Uterus (tissue), 4 donors: ENCODE results near the gene MRPL22. TPM values are rescaled to one million over a fixed set of nuclear protein-coding genes. Genes with fewer than 3 reads are reported as not detected.
"Not testable (repeated sequence)": the region's sequence is repeated elsewhere in the genome, so short reads cannot be mapped to it uniquely, and the experiment has no call there.

Source experiments
- DNase-seq, 2 donors: peaks; one replicate each; pipeline ENCODE4 v3.0.0-alpha.2; 2019 to 2020
- H3K27ac ChIP-seq, 2 donors: fragments of 200-600 bp; sonication (generic); 1 replicate in 1 of 2; 2 replicates in 1 of 2; pipeline ENCODE4 v1.5.1; 2016 to 2018
- H3K27me3 ChIP-seq, 2 donors: fragments of 200-600 bp; sonication (generic); one replicate each; pipeline ENCODE4 v1.5.1; 2018 to 2019; ENCODE audit warnings: control low read depth in 1 of 2
- H3K36me3 ChIP-seq, 2 donors: fragments of 200-600 bp; sonication (generic); one replicate each; pipeline ENCODE4 v1.5.1; 2019; ENCODE audit warnings: control low read depth in 1 of 2
- H3K4me1 ChIP-seq, 2 donors: fragments of 200-600 bp; sonication (generic); one replicate each; pipeline ENCODE4 v1.5.1; 2018 to 2019; ENCODE audit warnings: control low read depth in 1 of 2
- H3K4me3 ChIP-seq, 2 donors: fragments of 200-600 bp; sonication (generic); 1 replicate in 1 of 2; 2 replicates in 1 of 2; pipeline ENCODE4 v1.5.1; 2018 to 2019; ENCODE audit warnings: mild to moderate bottlenecking in 1 of 2
- H3K9me3 ChIP-seq, 2 donors: fragments of 200-600 bp; sonication (generic); one replicate each; pipeline ENCODE4 v1.5.1; 2019; ENCODE audit warnings: control low read depth in 1 of 2
- POLR2A ChIP-seq, 2 donors: fragments of 450-650 bp; IDR thresholded peaks; one replicate each; pipeline ENCODE4 v1.6.1; 2016; ENCODE audit warnings: antibody characterized with exemption in 2 of 2, mild to moderate bottlenecking in 1 of 2, moderate library complexity in 1 of 2
- intact Hi-C: fragments of 100-400 bp; cut with DNase I; formaldehyde crosslinking; loops from one replicate; pipeline ENCODE4 v1.15.1; 2023; ENCODE audit warnings: low total_unique reads
- total RNA-seq, 4 donors: library from RNA; depleted of rRNA in 3 of 4; stranded (reverse); fragments of >200 nt in 3 of 4; gene quantifications; one replicate each; pipeline versions ENCODE4 v1.1.0 to v1.2.4, GENCODE V29; 2014 to 2023
- TF ChIP-seq, protein P1 (sequence below), 4 experiments: fragments of 200-600 bp in 2 of 4; fragments of 450-650 bp in 2 of 4; sonication (generic) in 2 of 4; IDR thresholded peaks; one replicate each; pipeline ENCODE4 v1.5.1; 2016 to 2019; ENCODE audit warnings: antibody characterized with exemption in 4 of 4, mild to moderate bottlenecking in 2 of 4, moderate library complexity in 1 of 4
- donor health status: DM: yes; HTN: yes; CAD: no.

The MRPL22 gene
- total RNA-seq, 4 donors from 2014 or later: 12.6 to 39.2 (median 22.7) TPM

DNA sequence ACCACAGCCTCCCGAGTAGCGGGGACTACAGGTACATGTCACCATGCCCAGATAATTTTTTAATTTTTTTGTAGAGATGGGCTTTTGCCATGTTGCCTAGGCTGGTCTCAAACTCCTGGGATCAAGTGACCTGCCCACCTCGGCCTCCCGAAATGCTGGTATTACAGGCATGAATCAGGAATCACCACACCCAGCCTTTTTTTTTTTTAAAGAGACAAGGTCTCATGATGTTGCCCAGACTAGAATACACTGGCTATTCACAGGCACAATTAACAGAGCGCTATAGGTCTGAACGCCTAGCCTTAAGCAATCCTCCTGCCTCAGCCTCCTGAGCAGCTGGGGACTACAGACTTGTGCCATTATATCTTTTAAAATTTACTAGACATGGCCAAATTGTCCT lies 39.0 kb upstream of the MRPL22 start:
- no peaks in the 10 kb centered on the region for H3K9me3 ChIP-seq
- intact Hi-C loops: no loop called here
- no peaks in the 10 kb centered on the region for H3K36me3 ChIP-seq
- no peaks in the 10 kb centered on the region for H3K27me3 ChIP-seq
- no peak for TF ChIP-seq POLR2A (IDR thresholded peaks at IDR 0.05)
- TF ChIP-seq, protein P1, sequence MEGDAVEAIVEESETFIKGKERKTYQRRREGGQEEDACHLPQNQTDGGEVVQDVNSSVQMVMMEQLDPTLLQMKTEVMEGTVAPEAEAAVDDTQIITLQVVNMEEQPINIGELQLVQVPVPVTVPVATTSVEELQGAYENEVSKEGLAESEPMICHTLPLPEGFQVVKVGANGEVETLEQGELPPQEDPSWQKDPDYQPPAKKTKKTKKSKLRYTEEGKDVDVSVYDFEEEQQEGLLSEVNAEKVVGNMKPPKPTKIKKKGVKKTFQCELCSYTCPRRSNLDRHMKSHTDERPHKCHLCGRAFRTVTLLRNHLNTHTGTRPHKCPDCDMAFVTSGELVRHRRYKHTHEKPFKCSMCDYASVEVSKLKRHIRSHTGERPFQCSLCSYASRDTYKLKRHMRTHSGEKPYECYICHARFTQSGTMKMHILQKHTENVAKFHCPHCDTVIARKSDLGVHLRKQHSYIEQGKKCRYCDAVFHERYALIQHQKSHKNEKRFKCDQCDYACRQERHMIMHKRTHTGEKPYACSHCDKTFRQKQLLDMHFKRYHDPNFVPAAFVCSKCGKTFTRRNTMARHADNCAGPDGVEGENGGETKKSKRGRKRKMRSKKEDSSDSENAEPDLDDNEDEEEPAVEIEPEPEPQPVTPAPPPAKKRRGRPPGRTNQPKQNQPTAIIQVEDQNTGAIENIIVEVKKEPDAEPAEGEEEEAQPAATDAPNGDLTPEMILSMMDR (IDR thresholded peaks at IDR 0.05): no peak
- no peak overlapping the region for H3K27ac ChIP-seq
- no peak for DNase-seq
- no peak overlapping the region for H3K4me3 ChIP-seq
- H3K4me1 ChIP-seq: no peaks in the 10 kb centered on the region

DNA sequence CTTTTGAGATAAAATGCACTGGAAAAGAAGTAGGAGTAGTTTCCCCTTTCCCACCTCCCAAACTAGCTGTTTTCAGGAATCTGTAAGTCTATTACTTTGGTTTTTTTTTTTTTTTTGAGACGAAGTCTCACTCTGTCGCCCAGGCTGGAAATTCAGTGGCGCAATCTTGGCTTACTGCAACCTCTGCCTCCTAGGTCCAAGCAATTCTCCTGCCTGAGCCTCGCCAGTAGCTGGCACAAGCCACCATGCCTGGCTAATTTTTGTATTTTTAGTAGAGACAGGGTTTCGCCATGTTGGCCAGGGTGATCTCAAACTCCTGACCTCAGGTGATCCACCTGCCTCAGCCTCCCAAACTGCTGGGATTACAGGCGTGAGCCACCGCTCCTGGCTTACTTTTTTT lies 35.3 kb upstream of the MRPL22 start:
- H3K9me3 ChIP-seq, intact Hi-C loops, DNase-seq, H3K4me1 ChIP-seq, H3K27me3 ChIP-seq, H3K4me3 ChIP-seq, H3K27ac ChIP-seq, H3K36me3 ChIP-seq: not testable (repeated sequence)

DNA sequence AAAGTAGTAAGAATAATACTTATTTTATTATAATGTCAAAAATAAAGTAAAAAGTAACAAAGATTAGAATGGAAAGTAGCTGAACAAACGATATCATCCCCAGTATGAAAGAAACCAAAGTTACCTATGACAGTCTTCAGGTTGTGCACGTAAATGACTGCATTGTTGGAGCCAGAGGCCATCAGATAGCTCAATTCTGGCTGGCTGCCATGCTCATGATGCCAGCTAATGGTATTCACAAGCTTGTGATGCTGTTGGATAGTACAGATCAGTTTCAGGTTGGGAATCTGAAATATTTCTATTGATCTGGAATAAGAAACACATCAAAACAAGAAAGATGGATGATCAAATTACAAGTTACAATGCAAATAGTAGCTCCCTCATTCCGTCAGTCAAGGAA lies 24.0 kb upstream of the MRPL22 start:
- no peak overlapping the region for H3K4me3 ChIP-seq
- DNase-seq: no peak
- no peaks in the 10 kb centered on the region for H3K9me3 ChIP-seq
- H3K4me1 ChIP-seq: no peaks in the 10 kb centered on the region
- no peaks in the 10 kb centered on the region for H3K36me3 ChIP-seq
- TF ChIP-seq, protein P1 (IDR thresholded peaks at IDR 0.05): no peak
- TF ChIP-seq POLR2A (IDR thresholded peaks at IDR 0.05): no peak
- no peak overlapping the region for H3K27ac ChIP-seq
- no peaks in the 10 kb centered on the region for H3K27me3 ChIP-seq
- intact Hi-C loops: no loop called here

DNA sequence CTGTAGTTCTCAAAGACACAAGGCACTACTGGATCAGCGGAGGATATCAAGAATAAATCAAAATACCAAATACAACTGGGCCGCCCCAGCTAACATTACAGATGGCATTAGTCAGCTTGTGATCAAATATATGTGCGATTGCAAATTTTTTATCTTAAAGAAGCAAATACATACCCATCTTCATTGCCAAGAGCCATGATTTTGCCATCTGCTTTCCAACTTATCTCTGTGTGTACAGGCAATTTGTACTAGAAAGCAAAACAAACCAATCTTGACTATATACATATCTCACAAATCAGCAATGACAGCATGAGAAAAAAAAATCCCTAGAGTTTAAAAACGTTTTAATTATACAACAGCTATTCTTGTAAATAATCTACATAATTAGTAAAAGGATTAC lies 23.1 kb upstream of the MRPL22 start:
- no peak overlapping the region for H3K27ac ChIP-seq
- no peaks in the 10 kb centered on the region for H3K4me1 ChIP-seq
- DNase-seq: no peak
- H3K36me3 ChIP-seq: no peaks in the 10 kb centered on the region
- no peaks in the 10 kb centered on the region for H3K9me3 ChIP-seq
- intact Hi-C loops: no loop called here
- TF ChIP-seq POLR2A (IDR thresholded peaks at IDR 0.05): no peak
- TF ChIP-seq, protein P1 (IDR thresholded peaks at IDR 0.05): no peak
- no peak overlapping the region for H3K4me3 ChIP-seq
- no peaks in the 10 kb centered on the region for H3K27me3 ChIP-seq

DNA sequence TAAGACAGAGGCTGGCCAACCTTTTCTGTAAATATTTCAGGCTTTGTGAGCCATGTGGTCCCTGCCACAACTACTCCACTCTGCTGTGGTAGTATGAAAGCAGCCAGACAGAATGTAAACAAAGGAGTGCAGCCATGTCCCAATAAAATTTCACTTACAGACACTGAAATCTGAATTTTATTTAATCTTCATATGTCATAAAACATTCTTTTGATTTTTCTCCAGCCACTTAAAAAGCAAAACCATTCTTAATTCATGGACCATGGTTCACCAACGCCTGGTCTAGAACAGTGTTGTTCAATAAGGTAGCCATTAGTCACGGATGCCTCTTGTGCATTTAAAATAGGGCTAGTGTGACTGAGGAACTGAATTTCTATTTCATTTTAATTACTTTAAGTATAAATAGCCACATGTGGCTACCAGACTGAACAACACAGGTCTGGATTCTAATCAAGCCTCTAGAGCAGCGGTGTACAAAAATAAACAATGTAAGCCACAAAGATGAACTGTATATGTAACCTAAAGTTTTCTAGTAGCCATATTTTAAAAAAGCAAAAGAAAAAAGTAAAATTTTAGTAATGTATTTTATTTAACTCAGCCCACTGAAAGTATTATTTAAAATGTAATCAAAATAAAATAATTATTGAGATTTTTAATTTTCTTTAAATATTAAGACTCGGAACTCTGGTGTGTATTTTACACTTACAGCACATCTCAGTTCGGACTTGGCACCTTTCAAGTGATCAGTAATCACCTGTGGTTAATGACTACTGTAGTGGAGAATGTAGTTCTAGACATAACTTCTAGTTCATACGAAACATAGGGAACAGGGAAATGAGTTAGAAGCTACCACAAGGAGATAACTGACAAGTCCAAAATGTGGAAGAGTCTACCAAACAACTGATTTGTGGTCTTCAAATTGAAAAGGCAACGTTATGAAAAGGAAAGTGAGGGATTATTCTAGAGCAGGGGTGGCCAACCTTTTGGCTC lies 17.1 kb upstream of the MRPL22 start:
- Histone ChIP-seq H3K36me3 (no peaks in the 10 kb centered on the region), H3K27me3 (no peaks in the 10 kb centered on the region), H3K9me3 (no peaks in the 10 kb centered on the region), H3K27ac (no peak overlapping the region), H3K4me3 (no peak overlapping the region), H3K4me1 (no peaks in the 10 kb centered on the region)
- no peak for DNase-seq
- no peak for TF ChIP-seq POLR2A (IDR thresholded peaks at IDR 0.05)
- TF ChIP-seq, protein P1 (IDR thresholded peaks at IDR 0.05): no peak
- intact Hi-C loops: no loop called here
